ENCODE results near the gene ARNT2.

The ARNT2 gene

GRCh38 chr15:80419546-80419945 lies 15.4 kb downstream of the ARNT2 start:
- no peak overlapping the region for H3K27ac ChIP-seq
- TF ChIP-seq CTCF (IDR thresholded peaks at IDR 0.05) = no peak
- TF ChIP-seq ZFX (IDR thresholded peaks at IDR 0.05; ENCODE audit: borderline replicate concordance) = no peak

GRCh38 chr15:80420658-80421057 lies 16.5 kb downstream of the ARNT2 start:
- no peak for TF ChIP-seq ZFX (IDR thresholded peaks at IDR 0.05; ENCODE audit: borderline replicate concordance)

GRCh38 chr15:80423215-80423614 lies 19.0 kb downstream of the ARNT2 start:
- no peak for TF ChIP-seq ZFX (IDR thresholded peaks at IDR 0.05; ENCODE audit: borderline replicate concordance)
- TF ChIP-seq CTCF (IDR thresholded peaks at IDR 0.05) = no peak
- no peak overlapping the region for H3K27ac ChIP-seq

More at GRCh38 chr15:80420658-80421057, 16.5 kb downstream of the ARNT2 start:
- no peak overlapping the region for H3K27ac ChIP-seq

- TF ChIP-seq ZFX (IDR thresholded peaks at IDR 0.05; ENCODE audit: borderline replicate concordance) (no peak), CTCF (IDR thresholded peaks at IDR 0.05) (no peak)
- H3K27ac ChIP-seq = no peak overlapping the region
These were observed 20.2 kb downstream of the ARNT2 start for GRCh38 chr15:80424381-80424780.

GRCh38 chr15:80426316-80426715 lies 22.1 kb downstream of the ARNT2 start:
- TF ChIP-seq ZFX (IDR thresholded peaks at IDR 0.05; ENCODE audit: borderline replicate concordance) (no peak), CTCF (IDR thresholded peaks at IDR 0.05) (no peak)
- H3K27ac ChIP-seq = no peak overlapping the region

- TF ChIP-seq CTCF (IDR thresholded peaks at IDR 0.05) = no peak
- TF ChIP-seq ZFX (IDR thresholded peaks at IDR 0.05; ENCODE audit: borderline replicate concordance) = no peak
These were observed 25.8 kb downstream of the ARNT2 start for GRCh38 chr15:80429964-80430363.

GRCh38 chr15:80431635-80432344 lies 27.6 kb downstream of the ARNT2 start:
- TF ChIP-seq ZFX (IDR thresholded peaks at IDR 0.05; ENCODE audit: borderline replicate concordance) (no peak), CTCF (IDR thresholded peaks at IDR 0.05) (no peak)

More at GRCh38 chr15:80429964-80430363, 25.8 kb downstream of the ARNT2 start:
- H3K27ac ChIP-seq = no peak overlapping the region

GRCh38 chr15:80432345-80432702 lies 28.1 kb downstream of the ARNT2 start:
- TF ChIP-seq ZFX (IDR thresholded peaks at IDR 0.05; ENCODE audit: borderline replicate concordance) = no peak
- TF ChIP-seq CTCF (IDR thresholded peaks at IDR 0.05) = no peak
- H3K27ac ChIP-seq = no peak overlapping the region

More at GRCh38 chr15:80431635-80432344, 27.6 kb downstream of the ARNT2 start:
- no peak overlapping the region for H3K27ac ChIP-seq

Measured in 22Rv1 (cell line).